ENCODE measurements around the gene ORC4.
"Not testable (repeated sequence)": the region's sequence is repeated elsewhere in the genome, so short reads cannot be mapped to it uniquely, and the experiment has no call there.

The ORC4 gene

DNA sequence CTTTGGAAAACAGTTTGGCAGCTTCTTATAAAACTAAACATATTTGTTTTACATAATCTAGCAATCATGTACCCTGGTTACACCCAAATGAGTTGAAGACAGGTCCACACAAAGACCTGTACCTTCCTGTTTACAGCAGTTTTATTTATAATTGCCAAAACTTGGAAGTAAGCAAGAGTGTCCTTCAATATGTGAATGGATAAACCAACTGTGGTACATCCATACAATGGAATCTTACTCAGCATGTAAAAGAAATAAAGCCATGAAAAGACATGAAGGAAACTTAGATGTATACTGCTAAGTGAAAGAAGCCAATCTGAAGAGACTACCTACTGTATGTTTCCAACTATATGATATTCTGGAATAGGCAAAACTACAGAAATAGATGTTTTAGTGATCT, 23.7 kb downstream of the ORC4 start:
- Histone ChIP-seq H3K36me3 (no peaks in the 10 kb centered on the region), H3K27me3 (no peaks in the 10 kb centered on the region), H3K4me1 (no peaks in the 10 kb centered on the region), H3K9me3 (no peaks in the 10 kb centered on the region), H3K4me3 (ENCODE audit: low read depth, low read length) (no peak overlapping the region)
- TF ChIP-seq, protein P1, sequence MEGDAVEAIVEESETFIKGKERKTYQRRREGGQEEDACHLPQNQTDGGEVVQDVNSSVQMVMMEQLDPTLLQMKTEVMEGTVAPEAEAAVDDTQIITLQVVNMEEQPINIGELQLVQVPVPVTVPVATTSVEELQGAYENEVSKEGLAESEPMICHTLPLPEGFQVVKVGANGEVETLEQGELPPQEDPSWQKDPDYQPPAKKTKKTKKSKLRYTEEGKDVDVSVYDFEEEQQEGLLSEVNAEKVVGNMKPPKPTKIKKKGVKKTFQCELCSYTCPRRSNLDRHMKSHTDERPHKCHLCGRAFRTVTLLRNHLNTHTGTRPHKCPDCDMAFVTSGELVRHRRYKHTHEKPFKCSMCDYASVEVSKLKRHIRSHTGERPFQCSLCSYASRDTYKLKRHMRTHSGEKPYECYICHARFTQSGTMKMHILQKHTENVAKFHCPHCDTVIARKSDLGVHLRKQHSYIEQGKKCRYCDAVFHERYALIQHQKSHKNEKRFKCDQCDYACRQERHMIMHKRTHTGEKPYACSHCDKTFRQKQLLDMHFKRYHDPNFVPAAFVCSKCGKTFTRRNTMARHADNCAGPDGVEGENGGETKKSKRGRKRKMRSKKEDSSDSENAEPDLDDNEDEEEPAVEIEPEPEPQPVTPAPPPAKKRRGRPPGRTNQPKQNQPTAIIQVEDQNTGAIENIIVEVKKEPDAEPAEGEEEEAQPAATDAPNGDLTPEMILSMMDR (IDR thresholded peaks at IDR 0.05; ENCODE audit: low read depth, low read length): no peak
- no peak for DNase-seq

GRCh38 chr2:147994965-147995364, 25.6 kb downstream of the ORC4 start:
- H3K4me3 ChIP-seq (ENCODE audit: low read depth, low read length); H3K9me3 ChIP-seq; DNase-seq; H3K36me3 ChIP-seq; H3K27me3 ChIP-seq; H3K4me1 ChIP-seq: not testable (repeated sequence)

DNA sequence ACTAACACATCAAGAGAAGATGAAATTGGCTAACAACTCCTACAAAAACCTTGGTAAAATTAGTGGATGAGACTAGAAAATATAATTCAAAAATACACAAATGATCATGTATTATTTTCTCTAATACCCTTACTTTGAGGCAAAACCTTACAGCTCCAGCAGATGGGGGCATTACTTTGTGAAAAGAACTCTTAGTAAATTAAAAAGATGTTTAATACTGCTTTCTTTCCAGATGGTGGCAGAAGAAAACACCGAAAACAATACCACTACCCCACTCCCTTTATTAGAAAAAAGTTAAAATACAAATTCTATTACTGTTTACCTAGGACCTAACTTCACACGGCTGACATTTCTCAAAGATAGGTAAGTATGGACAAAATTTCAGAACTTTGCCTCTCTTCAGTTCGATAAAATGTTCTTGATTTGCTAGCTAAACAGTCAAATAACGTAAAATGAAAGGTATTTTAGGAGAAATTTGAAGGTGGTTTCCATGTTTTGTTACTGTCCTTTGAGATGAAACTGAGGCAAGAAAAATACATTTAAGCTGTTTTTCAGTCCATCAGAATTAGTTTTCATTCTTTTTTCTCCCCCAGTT, 30.6 kb downstream of the ORC4 start:
- TF ChIP-seq, protein P1 (IDR thresholded peaks at IDR 0.05; ENCODE audit: low read depth, low read length): peak; percentile 47
- H3K36me3 ChIP-seq: no peaks in the 10 kb centered on the region
- no peak for DNase-seq

DNA sequence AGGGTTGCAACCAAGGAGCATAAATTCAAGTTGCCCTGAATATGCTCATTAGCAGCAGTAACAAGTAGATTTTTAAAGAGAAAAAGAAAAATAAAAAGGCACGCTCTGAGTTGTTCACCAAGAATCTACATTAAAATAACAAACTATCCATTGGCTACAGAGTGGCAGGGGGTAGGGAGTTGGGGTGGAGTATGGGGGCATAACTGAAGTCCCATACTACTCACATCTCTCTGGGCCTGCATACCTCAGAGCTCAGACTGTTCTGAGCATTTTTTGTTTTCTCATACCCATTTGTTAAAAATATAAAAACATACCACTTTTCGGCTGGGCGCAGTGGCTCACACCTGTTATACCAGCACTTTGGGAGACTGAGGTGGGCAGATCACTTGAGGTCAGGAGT, 31.4 kb downstream of the ORC4 start:
- Histone ChIP-seq H3K9me3 (no peaks in the 10 kb centered on the region), H3K4me3 (ENCODE audit: low read depth, low read length) (no peak overlapping the region), H3K27me3 (no peaks in the 10 kb centered on the region), H3K4me1 (no peaks in the 10 kb centered on the region), H3K36me3 (no peaks in the 10 kb centered on the region)
- no peak for DNase-seq
- TF ChIP-seq, protein P1 (IDR thresholded peaks at IDR 0.05; ENCODE audit: low read depth, low read length): no peak

More for the DNA sequence above, 30.6 kb downstream of the ORC4 start:
- Histone ChIP-seq H3K4me3 (ENCODE audit: low read depth, low read length) (no peak overlapping the region), H3K4me1 (no peaks in the 10 kb centered on the region), H3K9me3 (no peaks in the 10 kb centered on the region), H3K27me3 (no peaks in the 10 kb centered on the region)

GRCh38 chr2:147980940-147981528, 39.5 kb downstream of the ORC4 start:
- H3K36me3 ChIP-seq: no peaks in the 10 kb centered on the region
- DNase-seq: no peak
- TF ChIP-seq, protein P1 (IDR thresholded peaks at IDR 0.05; ENCODE audit: low read depth, low read length): no peak
- H3K4me1 ChIP-seq: no peaks in the 10 kb centered on the region
- H3K27me3 ChIP-seq: no peaks in the 10 kb centered on the region
- H3K4me3 ChIP-seq (ENCODE audit: low read depth, low read length): no peak overlapping the region
- no peaks in the 10 kb centered on the region for H3K9me3 ChIP-seq

DNA sequence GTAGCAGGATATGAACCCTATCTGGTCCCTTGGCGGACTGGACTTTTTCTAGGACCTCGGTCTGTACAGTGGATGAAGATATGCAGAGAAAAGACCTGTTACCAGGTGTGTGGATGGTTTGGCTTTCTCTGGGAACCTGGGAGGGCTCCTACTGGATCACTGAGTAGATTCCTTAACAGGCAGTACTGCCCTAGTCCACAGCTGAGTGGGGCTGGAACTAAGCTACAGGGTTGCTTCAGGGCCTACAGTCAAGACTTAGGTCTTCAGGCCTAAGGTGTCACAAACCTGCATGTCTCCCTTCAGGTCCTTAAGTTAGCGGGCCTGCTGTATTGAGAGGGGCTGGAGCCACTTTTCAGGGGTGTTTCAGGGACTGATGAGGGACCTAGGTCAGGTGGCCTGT, 42.9 kb downstream of the ORC4 start:
- no peaks in the 10 kb centered on the region for H3K27me3 ChIP-seq
- H3K36me3 ChIP-seq: no peaks in the 10 kb centered on the region
- TF ChIP-seq, protein P1 (IDR thresholded peaks at IDR 0.05; ENCODE audit: low read depth, low read length): no peak
- no peak for DNase-seq
- no peaks in the 10 kb centered on the region for H3K4me1 ChIP-seq
- H3K4me3 ChIP-seq (ENCODE audit: low read depth, low read length): no peak overlapping the region
- H3K9me3 ChIP-seq: no peaks in the 10 kb centered on the region

Measured in BE2C (cell line).